GM10266 (cell line): Measurements from ENCODE around the gene PNMT.

ENCODE experiments used
- DNase-seq: peaks from one replicate; pipeline ENCODE4 v3.0.0; 2012; ENCODE audit errors: extremely low spot score
- CTCF ChIP-seq: IDR thresholded peaks from 2 replicates; pipeline ENCODE4 v1.5.1; 2012; ENCODE audit warnings: mild to moderate bottlenecking, low read depth; ENCODE audit not compliant: control insufficient read depth, insufficient read depth; ENCODE audit errors: missing control alignments

The PNMT gene

GRCh38 chr17:39674702-39675389, 6.6 kb downstream of the PNMT start:
- no peak for DNase-seq
- TF ChIP-seq CTCF, result no peak

GRCh38 chr17:39675390-39676082, 7.3 kb downstream of the PNMT start:
- no peak for DNase-seq

GRCh38 chr17:39676198-39676819, 8.1 kb downstream of the PNMT start:
- DNase-seq, result peak; percentile 64
- no peak for TF ChIP-seq CTCF

More at GRCh38 chr17:39675390-39676082, 7.3 kb downstream of the PNMT start:
- TF ChIP-seq CTCF, result no peak

- no peak for DNase-seq
- TF ChIP-seq CTCF, result no peak
Measured at GRCh38 chr17:39677072-39677471, 8.8 kb downstream of the PNMT start.

GRCh38 chr17:39677542-39678339, 9.5 kb downstream of the PNMT start:
- DNase-seq, result no peak
- no peak for TF ChIP-seq CTCF

GRCh38 chr17:39678340-39679116, 10.3 kb downstream of the PNMT start:
- no peak for DNase-seq
- peak; percentile 30 for TF ChIP-seq CTCF
